Endometrium (tissue), 2 donors: Measurements from ENCODE around the gene SUCNR1.
"Not testable (repeated sequence)": the region's sequence is repeated elsewhere in the genome, so short reads cannot be mapped to it uniquely, and the experiment has no call there.

Experiments used
- FAIRE-seq: peaks from 2 replicates; lab custom pipeline; 2012; peaks lifted over from hg19 to GRCh38; lab: Jason Lieb, UNC
- donor health status: control.
- donor health status: control.

Gene SUCNR1

DNA sequence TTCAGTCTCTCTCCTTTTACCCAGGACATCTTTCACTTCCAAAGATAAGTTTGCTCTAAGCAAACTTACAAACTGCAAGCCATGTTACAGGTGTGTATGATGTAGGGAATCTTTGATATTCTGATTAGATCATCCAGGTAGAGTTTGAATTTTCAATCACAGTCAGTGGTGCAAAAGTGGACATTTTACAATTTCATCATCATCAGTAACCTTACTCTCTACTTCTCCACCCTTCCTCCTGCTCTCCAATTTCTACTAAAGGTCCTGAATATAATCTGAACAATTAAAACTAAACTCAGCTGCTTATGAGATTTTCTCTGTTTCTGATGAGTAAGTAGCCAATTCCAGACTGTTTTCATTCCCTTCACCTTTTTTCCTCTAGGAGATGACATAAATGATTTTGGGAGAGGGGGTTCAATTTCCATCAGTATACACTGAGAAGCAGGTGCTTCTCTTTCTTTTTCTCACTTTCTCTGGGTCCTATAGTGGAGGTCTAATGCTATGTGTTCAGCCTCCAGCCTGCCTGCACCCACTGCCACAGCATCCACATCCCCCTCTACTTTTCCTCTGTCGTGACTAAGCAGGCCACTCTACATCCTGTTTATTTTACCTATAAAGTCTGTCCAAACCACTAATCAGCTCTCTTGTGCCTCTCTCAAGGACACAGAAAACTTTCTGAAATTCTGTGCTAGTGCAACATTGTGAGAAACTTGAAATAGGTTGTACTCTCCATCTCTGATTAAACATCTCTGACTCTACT lies 27.6 kb downstream of the SUCNR1 start:
- no peak for FAIRE-seq

DNA sequence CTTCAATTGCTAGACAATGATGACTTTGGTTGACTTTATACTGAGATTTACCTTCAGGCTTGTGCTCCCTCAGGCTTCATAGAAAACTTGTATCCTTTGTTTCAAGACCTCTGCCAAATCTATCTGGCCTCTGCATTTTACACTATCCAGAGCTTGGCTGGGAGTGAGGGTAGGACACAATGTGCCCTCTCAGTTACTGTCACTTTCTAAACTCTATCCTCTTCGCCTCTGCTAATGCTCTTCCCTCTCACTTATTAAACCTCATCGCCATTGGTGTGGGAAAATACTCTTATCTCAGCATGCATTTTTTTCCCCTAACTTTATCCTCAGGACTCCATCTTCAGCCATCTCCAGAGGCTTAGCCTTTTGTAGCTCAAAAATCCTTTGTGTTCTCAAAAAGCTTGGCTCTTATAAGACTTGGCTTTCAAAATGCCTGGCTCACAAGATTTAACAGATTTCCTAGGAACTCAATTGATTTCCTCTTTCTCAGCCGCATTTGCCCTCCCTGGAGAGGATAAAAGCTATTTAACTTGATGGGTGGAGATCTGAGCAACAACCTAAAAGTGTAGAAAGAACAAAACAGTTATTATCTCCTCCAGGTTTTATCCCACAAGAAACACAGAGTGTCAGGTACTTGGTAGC lies 28.3 kb downstream of the SUCNR1 start:
- FAIRE-seq: no peak

DNA sequence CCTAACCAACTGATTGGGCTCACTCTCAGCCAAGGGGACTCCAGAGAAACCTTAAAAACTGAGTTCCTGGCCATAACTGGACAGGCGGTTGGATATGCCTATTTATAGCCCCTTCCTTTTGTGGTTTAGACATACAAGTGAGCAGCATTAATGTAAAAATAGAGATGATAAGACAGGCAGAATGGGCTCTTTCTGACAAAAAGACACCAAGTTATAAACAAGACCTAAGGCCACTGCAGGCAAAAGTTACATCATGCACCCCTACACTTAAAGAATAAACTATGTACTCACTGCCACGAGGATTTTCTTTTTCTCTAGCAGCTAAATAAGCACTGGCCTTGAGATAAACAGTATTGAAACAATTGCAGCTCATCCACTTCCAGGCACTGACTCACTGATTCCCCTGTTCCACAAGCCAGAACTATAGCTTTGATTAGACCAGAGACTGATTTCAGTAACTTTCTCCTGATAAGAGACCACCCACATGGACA lies 30.1 kb downstream of the SUCNR1 start:
- no peak for FAIRE-seq

DNA sequence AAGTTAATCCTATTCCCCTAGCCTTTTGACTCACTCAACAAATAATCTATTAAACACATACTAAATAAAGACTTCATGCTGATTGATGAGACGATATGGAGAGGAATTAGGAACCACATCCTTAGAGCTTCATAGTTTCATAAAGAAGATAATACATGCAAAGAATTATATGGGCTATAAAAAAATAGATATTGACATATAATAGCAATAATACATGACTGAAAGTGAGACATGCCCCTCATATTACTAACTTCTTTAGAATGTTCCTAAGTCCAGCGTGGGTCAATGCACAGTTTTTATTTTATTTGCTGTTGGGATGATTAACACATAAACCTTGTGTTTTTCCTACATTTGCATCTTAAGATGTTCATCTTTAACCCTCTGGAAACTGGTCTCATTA lies 32.2 kb downstream of the SUCNR1 start:
- FAIRE-seq: no peak

DNA sequence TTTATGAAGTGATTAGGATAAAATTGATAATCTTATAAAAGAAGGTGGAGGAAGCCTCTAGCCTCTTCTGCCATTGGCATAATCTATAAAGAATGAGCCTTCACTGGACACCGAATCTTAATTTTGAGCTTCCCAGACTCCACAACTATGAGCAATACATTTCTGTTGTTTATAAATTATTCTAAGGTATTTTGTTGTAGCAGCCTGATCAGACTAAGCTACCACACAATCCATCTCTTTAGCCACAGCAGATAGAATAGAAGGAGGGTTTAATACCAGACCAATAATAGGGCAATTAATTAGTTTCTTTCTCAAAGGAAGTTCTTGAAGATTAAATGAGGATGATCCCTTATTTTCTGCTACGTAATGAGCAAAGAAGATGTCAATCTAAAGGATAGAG lies 33.3 kb downstream of the SUCNR1 start:
- FAIRE-seq: no peak

DNA sequence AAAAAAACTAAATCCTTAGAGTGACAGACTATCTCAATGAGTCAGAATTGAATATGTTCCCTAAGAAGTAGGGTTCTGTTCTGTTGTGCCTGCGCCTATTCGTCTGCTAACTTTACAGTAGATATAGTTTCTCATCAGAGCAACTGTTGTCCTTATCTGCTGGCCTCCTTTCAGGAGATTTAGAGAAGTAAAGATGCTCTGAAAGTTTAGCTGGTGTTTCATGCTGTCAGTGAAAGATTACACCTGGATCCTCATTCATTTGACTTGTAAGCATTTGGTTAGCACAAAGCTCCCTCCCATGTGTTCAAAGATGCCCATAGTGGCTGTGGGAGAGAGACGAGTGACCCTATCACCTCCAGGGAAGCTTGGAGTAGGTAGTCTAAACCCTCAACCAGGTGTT lies 35.0 kb downstream of the SUCNR1 start:
- no peak for FAIRE-seq

DNA sequence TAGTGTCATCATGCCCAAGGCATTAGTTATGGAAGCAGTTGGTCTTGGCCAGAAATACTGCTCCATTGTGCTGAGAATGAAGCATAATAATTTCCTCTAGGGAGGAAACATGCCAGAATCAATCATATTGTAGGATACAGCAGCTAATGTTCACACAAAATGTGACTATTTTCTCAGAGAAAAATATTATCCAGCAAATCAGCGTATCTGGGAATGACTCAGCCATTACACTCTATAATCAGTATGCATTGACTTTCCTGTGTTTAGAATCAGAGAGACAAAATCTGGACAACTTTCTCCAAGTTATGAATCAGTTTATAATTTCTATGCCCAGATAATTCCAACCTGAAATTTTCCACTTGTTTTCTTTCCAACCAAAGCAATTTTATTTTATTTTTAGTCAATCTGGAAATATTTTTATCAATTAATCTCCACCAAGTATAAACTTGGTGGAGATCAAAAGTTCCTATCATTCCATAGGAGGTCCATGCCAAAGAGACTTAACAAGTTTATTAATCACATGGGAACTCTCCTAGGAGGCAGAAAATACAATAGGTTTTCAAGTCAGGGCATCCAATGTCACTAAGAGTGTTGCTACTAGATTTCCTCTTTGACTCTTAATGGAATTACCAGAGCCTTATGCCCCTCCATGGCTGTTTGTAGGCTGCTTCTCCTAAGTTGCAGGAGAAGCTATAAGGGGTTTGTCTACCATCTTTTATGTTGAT lies 36.4 kb downstream of the SUCNR1 start:
- no peak for FAIRE-seq

DNA sequence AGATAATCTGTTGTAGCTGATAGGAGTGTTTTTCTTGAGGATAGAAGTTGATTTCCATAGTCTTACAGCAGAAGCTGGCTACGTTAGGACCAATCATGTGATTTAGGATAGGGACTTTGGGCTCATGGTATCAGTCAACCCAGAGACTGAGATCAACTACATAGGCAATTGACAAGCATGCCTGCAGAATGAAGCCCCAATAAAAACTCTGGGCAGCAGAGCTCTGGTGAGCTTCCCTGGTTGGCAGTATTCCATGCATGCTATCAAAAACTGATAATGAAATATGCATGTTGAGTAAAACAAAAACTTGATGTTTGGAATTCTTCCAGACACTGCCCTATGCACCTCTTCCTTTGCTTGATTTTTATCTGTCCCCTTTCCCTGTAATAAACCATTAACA lies 38.0 kb downstream of the SUCNR1 start:
- no peak for FAIRE-seq

DNA sequence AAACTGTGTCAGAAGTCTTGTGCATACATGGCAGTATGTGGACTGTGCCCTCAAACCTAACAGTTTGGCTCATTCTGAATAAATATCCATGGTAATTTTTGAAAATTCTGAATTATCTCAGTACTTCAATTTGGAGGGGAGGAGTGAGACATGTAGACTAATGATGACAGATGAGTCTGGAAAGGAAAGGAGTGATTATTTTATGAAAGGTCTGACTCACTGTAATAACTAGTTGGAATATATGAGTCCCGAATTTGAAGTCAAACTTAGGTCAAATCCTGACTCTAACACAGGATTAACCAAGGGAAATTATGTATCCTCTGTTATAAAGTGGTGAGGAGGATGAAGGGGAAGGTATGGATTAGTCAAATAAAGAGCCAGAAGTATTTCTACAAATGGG lies 38.6 kb downstream of the SUCNR1 start:
- FAIRE-seq: no peak

DNA sequence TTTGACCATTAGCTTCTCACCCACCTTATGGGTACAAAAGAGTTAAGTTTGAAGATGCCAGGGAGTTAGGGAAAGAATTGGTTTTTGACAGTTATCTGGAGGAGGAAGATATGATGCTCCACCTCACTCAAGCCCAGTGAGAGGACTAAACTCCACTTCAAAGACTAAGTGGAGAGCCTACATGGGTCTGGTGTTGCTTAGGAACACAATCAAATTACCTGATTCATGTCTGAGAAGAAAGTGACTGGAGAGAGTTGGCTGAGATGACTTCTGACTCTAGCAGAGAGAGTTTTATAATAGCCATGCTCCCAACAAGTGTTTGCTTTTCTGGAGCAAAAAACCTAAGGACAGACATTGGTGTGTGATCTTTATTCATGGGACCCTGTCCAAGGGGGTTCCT lies 43.3 kb downstream of the SUCNR1 start:
- FAIRE-seq: no peak

DNA sequence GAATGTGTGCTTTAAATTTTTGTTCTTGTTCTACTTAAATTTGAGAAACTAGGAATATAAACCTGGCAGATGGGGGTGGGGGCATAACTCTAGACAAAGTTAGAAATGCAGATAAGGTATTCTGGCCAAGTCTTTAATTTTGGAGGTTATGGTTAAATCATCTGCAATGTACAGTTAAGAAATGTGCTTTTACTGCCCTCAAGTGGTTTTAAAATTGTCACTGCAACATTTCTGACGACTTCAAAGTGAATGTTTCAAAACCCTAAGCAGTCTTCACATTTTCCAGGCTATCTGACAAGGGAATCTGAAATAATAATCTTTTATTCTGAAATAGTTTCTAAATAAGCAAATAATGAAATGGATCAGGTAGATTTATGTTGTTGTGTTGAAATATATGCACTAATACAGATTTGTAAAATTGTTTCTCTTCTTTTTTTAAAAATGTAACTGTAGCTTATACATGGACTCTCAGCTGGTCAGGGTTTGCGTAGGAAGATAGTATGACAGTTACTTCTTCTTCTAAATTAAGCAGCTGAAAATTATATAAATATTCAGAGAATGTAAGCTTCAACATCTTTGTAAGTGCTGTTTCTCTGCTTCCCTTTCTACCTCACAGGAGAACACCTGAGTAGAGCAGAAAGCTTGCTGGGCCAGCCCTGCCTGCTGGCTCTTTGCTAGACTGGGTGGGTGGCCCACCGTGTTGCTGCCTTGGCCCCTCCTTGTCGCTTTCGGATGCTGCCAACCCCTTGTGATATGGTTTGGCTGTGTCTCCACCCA lies 45.0 kb downstream of the SUCNR1 start:
- FAIRE-seq: peak; percentile 95

DNA sequence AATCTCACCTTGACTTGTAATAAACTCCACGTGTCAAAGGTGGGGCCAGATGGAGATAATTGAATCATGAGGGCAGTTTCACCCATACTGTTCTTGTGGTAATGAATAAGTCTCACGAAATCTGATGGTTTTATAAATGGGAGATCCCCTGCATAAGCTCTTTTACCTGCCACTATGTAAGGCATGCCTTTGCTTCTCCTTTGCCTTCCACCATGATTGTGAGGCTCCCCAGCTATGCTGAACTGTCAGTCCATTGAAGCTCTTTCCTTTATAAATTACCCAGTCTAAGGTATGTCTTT lies 45.5 kb downstream of the SUCNR1 start:
- no peak for FAIRE-seq

DNA sequence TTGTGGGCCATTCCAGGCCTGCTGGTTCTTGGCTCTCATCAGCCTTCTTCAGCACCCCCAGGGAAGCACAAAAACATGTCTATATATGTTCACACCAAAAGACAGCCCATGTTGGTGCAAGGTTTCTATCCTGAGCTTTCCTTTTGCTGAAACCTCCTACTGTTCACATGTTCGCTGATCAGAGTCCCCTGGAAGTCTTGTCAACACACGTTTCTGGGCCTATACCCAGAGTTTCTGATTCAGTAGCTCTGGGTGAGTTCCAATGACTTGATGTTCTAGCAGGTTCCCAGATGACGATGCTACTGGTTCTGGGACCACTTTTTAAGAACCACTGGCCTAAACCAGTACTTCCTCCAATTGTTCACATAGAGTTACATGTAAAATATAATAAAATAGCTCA lies 46.0 kb downstream of the SUCNR1 start:
- no peak for FAIRE-seq

DNA sequence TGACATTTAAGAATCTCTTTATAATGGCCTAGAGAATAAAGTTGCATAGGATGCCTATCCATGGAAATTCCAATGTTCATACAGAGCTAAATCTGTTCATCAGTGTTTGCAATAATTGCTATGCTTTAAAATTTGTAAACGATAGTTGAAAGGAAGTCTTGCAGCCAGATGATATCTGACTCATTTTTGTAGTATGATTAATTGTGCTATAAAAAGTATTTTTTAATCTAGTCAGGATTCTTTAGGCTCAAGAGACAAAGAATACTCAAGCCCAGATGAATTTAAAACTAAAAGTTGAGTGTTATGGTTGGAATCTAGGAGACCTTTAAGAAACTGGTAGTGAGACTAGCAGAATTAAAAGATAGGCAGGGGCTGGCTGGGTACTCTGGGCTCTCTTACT lies 50.5 kb downstream of the SUCNR1 start:
- peak; percentile 83 for FAIRE-seq

DNA sequence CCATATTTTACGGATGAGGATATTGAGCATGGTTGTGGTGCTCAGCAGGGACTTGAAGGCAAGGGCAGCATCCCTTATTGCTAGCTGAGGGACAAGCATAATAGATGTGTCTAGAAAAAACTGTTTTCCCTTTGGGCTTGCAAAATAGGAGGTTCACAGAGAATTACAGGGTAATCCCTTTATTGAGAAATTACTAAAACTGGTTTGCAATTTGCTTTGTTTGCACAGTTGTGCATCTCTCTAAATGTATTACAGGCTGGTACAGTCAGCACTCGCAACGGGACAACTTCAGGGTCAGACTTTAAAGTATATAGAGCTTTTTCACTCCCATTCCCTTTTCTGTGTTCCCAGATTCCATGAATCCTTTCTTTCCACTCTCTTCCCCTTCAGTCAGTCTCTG lies 51.3 kb downstream of the SUCNR1 start:
- no peak for FAIRE-seq

DNA sequence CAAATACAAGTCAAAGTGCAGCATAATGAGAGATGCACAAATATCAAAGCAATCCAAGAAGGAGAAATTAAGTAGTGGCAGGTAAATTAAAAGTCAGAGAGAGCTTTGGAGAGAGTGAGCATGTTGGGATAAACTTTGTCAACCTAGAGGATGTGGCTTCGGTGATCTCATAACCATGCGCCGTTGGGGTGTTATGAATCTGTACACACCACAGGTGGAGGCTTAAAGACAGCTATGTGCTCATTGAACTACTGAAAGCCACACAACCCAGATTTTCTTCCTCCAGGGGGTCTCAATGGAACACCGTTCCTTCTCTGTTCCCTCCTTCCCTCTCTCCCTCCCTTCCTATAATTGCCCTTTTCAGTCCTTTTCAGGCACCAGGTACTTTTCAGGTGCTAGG lies 52.0 kb downstream of the SUCNR1 start:
- no peak for FAIRE-seq

DNA sequence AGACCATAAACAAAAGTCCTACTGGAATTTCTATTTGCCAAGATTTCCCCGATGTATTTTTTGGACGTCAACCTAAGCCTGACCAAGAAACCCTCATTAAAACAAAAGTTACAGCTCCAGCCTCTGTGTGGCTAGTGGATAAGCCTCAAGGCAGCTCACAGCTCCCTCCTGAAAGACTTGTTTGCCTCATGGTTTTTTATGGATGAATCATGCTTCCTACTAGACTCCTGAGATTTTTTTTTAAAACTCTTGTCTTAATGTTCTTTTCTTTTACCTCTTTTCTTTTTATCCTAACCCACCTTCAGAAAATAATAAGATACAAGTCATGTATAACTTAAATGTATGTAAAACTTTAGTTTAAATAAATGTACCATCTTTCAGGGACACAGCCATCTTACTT lies 52.4 kb downstream of the SUCNR1 start:
- FAIRE-seq: peak; percentile 76

DNA sequence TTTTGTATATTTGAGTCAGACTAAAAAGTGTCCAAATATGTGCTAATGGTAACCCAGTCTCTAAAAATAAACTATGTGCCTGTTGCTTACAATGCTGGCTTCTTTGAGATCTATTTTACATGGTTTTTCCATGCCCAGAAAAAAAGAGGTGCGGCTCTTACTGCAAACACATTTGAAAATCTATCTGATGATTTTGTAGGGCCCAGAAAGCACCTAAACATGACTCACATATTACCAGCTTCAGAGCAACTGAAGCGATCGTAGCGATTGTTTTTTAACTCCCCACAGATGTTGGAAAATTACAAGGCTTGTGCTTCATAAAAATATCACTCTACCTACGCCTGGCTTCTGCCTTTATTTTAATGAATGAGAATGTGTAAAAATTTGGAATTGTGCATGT lies 53.5 kb downstream of the SUCNR1 start:
- FAIRE-seq: peak; percentile 95

DNA sequence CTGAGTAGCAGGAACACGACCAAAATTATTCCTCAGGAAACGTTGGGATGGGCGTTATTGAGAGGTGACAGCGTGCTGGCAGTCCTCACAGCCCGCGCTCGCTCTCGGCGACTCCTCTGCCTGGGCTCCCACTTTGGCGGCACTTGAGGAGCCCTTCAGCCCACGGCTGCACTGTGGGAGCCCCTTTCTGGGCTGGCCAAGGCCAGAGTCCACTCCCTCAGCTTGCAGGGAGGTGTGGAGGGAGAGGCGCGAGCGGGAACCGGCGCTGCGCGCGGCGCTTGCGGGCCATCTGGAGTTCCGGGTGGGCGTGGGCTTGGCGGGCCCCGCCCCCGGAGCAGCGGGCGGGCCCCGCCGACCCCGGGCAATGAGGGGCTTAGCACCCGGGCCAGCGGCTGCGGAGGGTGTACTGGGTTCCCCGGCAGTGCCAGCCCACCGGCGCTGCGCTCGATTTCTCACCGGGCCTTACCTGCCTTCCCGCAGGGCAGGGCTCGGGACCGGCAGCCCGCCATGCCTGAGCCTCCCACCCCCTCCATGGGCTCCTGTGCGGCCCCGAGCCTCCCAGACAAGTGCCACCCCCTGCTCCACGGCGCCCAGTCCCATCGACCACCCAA lies 54.6 kb downstream of the SUCNR1 start:
- FAIRE-seq: not testable (repeated sequence)

DNA sequence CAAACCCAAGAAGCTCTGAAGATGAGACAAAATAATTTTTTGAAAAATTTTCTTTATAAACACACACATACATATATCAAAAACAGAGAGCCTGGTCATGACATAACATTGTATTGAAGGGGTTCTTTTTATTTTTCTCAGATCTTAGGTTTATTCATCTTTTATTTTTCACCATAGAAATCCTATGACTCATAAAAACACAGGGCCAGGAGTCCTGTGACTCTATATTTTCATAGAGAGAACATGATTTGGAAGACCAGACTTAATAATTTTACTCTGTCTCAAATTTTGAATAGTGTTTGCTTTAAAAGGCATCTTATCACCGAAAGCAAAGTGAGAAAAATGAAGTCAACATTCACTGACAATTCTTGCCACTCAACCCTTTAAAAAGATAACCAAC lies 57.7 kb downstream of the SUCNR1 start:
- peak; percentile 15 for FAIRE-seq

DNA sequence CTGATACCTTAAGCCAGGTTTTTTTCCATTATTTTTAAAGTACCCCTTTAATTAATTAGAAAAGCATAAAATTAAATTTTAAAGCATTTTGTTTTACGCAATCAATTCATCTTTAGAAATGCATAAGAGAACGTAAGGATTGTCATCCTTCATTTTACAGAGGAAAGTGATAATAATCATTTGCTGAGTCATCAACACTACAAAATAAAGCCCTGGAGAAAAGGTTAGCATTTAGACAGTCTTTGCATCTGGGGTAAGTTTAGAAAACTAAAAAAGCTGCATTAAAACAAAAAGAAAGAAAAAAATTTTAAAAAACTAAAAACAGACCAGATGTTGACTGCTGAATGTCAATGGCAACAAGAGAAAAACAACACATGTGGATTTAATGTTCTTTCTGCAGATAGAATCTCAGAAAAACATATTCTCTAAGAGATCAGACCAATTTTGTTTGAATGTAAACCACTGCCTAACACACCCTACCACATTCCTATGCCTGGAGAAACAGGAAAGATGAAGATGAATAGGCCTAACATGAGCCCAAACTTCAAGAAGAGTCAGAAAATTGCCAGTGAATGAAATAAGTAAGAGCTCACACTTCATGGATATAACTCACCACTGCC lies 59.9 kb downstream of the SUCNR1 start:
- FAIRE-seq: peak; percentile 99
